GM12878 (cell line): ENCODE results near the gene UBE3D. TPM values are rescaled to one million over a fixed set of nuclear protein-coding genes. Genes with fewer than 3 reads are reported as not detected.

ENCODE experiments used
- ATAC-seq: fragments of 200-7000 bp; cut with Tn5 transposase; 3 replicates; pipeline ENCODE4 v1.9.1; 2020; ENCODE audit warnings: mild to moderate bottlenecking, moderate library complexity
- BruUV-seq: library from RNA; stranded (reverse); fragments of 400-500 nt; replicated peaks from 2 replicates; lab custom pipeline; 2021; lab: Mats Ljungman, UMichigan
- CTCF ChIA-PET: fragments of 300-600 bp; sonication (Branson Sonifier 250); formaldehyde crosslinking; extraction: SDS; loops from one replicate; lab custom pipeline; 2021; ENCODE audit warnings: inconsistent platforms; lab: Yijun Ruan, JAX
- POLR2A ChIA-PET: fragments of 350-600 bp; formaldehyde crosslinking; extraction: SDS; loops from one replicate; lab custom pipeline; 2021; ENCODE audit warnings: inconsistent platforms; lab: Charles Lee
- RAD21 ChIA-PET: fragments of 300-600 bp; sonication (Branson Sonifier 250); formaldehyde crosslinking; loops from one replicate; lab custom pipeline; 2023; ENCODE audit warnings: antibody characterized with exemption; ENCODE audit not compliant: unreplicated experiment; lab: Charles Lee
- SMC1A ChIA-PET: fragments of 300-600 bp; sonication (Branson Sonifier 250); formaldehyde crosslinking; loops from one replicate; lab custom pipeline; 2023; ENCODE audit not compliant: unreplicated experiment, uncharacterized antibody; lab: Charles Lee
- DNase-seq: peaks from one replicate; pipeline ENCODE4 v3.0.0-alpha.2; 2011; ENCODE audit warnings: low read depth, low spot score
- FAIRE-seq: peaks from 3 replicates; lab custom pipeline; 2011; peaks lifted over from hg19 to GRCh38; lab: Jason Lieb, UNC
- H2AFZ ChIP-seq: 2 replicates; pipeline ENCODE4 v1.6.0; 2011; ENCODE audit warnings: low read depth, low read length, control low read depth; ENCODE audit not compliant: control insufficient read depth
- H3K27ac ChIP-seq: 2 replicates; pipeline ENCODE4 v1.5.1; 2011; ENCODE audit warnings: control low read depth; ENCODE audit not compliant: control insufficient read depth, insufficient read depth
- H3K27me3 ChIP-seq, 2 experiments: replicated peaks in 1 of 2; 2 replicates each; pipeline versions ENCODE4 v1.6.0 to v1.6.1; 2011; ENCODE audit warnings: low read length in 1 of 2; ENCODE audit not compliant: control insufficient read depth in 2 of 2, insufficient read depth in 2 of 2
- H3K36me3 ChIP-seq, 2 experiments: 2 replicates each; pipeline ENCODE4 v1.5.1; 2011; ENCODE audit warnings: low read length in 1 of 2; ENCODE audit not compliant: control insufficient read depth in 2 of 2, insufficient read depth in 2 of 2
- H3K4me1 ChIP-seq: 2 replicates; pipeline ENCODE4 v1.6.1; 2011; ENCODE audit warnings: mild to moderate bottlenecking, low read length, moderate library complexity, mixed read lengths; ENCODE audit not compliant: control insufficient read depth, insufficient read depth
- H3K4me2 ChIP-seq: 2 replicates; pipeline ENCODE4 v1.6.0; 2011; ENCODE audit warnings: control low read depth; ENCODE audit not compliant: control insufficient read depth, insufficient read depth
- H3K4me3 ChIP-seq: fragments of 200-600 bp; sonication (generic); 2 replicates; pipeline ENCODE4 v1.5.1; 2016
- H3K79me2 ChIP-seq: 2 replicates; pipeline ENCODE4 v1.6.0; 2011; ENCODE audit warnings: low read length; ENCODE audit not compliant: control insufficient read depth, insufficient read depth
- H3K9ac ChIP-seq: 2 replicates; pipeline ENCODE4 v1.8.0; 2011; ENCODE audit warnings: low read length, control low read depth, mixed read lengths; ENCODE audit not compliant: control insufficient read depth, insufficient read depth
- H3K9me3 ChIP-seq: replicated peaks from 3 replicates; pipeline ENCODE4 v1.5.1; 2011; ENCODE audit warnings: mild to moderate bottlenecking, low read length; ENCODE audit not compliant: control insufficient read depth, insufficient read depth
- H4K20me1 ChIP-seq: 2 replicates; pipeline ENCODE4 v1.6.0; 2011; ENCODE audit not compliant: control insufficient read depth, insufficient read depth
- BACH1 ChIP-seq: fragments of 450-650 bp; IDR thresholded peaks from 2 replicates; pipeline ENCODE4 v1.6.1; 2017; ENCODE audit warnings: mild to moderate bottlenecking, borderline replicate concordance
- CHD2 ChIP-seq: IDR thresholded peaks from 2 replicates; pipeline ENCODE4 v1.6.1; 2011; ENCODE audit warnings: low read depth, low read length, improper control_type of control experiment, borderline replicate concordance
- CREB1 ChIP-seq: IDR thresholded peaks from 2 replicates; pipeline ENCODE4 v1.6.1; 2012; ENCODE audit warnings: low read depth, mild to moderate bottlenecking, inconsistent platforms
- E2F8 ChIP-seq: fragments of 450-650 bp; IDR thresholded peaks from 2 replicates; pipeline ENCODE4 v1.6.1; 2018; ENCODE audit warnings: mild to moderate bottlenecking, low read depth, moderate library complexity; ENCODE audit not compliant: partially characterized antibody
- EGR1 ChIP-seq, 2 experiments: IDR thresholded peaks; 1 replicate in 1 of 2; 2 replicates in 1 of 2; pipeline ENCODE4 v1.6.1; 2011 to 2012; ENCODE audit warnings: low read depth in 2 of 2, low read length in 2 of 2, borderline replicate concordance in 1 of 2, mild to moderate bottlenecking in 1 of 2, moderate library complexity in 1 of 2
- NR2C1 ChIP-seq: fragments of 450-650 bp; IDR thresholded peaks from 2 replicates; pipeline ENCODE4 v1.6.1; 2017; ENCODE audit warnings: antibody characterized with exemption, mild to moderate bottlenecking, moderate library complexity
- POLR2A ChIP-seq: IDR thresholded peaks from 2 replicates; pipeline ENCODE4 v1.6.1; 2011; ENCODE audit warnings: low read depth, mild to moderate bottlenecking, low read length
- WGBS: methylation state at CpG from one replicate; pipeline ENCODE4 v1.1.6; 2016; ENCODE audit warnings: low lambda C conversion rate; ENCODE audit not compliant: insufficient replicate concordance, insufficient coverage; ENCODE audit errors: missing lambda C conversion rate; 5-methylcytosine and 5-hydroxymethylcytosine counted together
- in situ Hi-C: fragments of 300-500 bp; cut with MboI; formaldehyde crosslinking; loops from 9 replicates; pipeline ENCODE4 v1.14.3; 2018; ENCODE audit warnings: mixed read lengths
- intact Hi-C: fragments of 100-400 bp; cut with micrococcal nuclease; formaldehyde crosslinking; loops from one replicate; pipeline ENCODE4 v1.14.2; 2022; ENCODE audit not compliant: unreplicated experiment
- polyA plus RNA-seq, 11 experiments: library from polyadenylated mRNA; depleted of rRNA in 4 of 11; unstranded in 6 of 11; stranded (reverse) in 5 of 11; fragments of >200 nt; fragmentation: Nextera tagmentation in 4 of 11; fragmentation: Illumina TruSeq in 1 of 11; extraction: Ambion mirVana in 4 of 11; extraction: Trizol in 1 of 11; gene quantifications; 1 replicate in 1 of 11; 2 replicates in 10 of 11; pipeline versions ENCODE4 v1.2.1 to v1.2.3, GENCODE V29; 2011 to 2016; ENCODE audit warnings: inconsistent platforms in 2 of 11, missing spikeins in 2 of 11, low read depth in 1 of 11
- total RNA-seq, 4 experiments: library from RNA; depleted of rRNA in 3 of 4; stranded (reverse); fragments of >200 nt in 3 of 4; fragmentation: Illumina TruSeq in 1 of 4; extraction: Trizol in 1 of 4; gene quantifications; 2 replicates each; pipeline versions ENCODE4 v1.2.1 to v1.2.3, GENCODE V29; 2013 to 2021

UBE3D gene
- total and polyA plus RNA-seq, 10 of the 15 experiments (the other 5 are each of a cell fraction or from before 2014, with no cell fraction given), result 4.3 to 9.0 (median 7.5) TPM

DNA sequence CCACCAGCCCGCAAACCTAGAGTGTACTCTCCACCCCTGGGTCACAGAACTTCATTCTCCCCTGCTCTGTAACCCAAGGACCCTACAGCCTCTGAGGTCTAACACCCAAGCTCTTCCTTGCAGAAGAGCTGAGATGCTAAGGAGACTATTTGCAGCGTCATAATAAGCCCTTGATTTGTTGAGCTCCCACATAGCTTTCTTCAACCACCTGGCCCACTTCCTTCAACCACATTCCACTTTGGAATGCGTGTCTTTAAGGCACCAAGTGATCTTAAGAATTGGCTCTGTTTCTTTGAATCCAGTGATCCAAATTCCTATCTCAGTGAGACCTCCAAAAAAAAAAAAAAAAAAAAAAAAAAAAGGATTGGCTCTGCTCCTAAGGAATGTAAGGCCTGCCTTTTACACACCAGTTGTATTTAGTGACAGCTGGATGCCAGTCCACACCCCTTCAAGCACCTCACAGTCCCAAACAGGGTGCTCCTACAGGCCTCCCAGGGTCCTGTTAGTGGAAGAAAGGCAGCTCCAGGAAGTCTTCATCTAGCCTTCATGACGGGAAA, 106.2 kb downstream of the UBE3D start:
- Histone ChIP-seq H3K4me3 (no peak overlapping the region), H3K4me2 (no peak overlapping the region), H3K9ac (no peak overlapping the region), H3K27me3 (no peaks in the 10 kb centered on the region), H3K36me3 (no peaks in the 10 kb centered on the region), H3K9me3 (no peaks in the 10 kb centered on the region), H4K20me1 (no peaks in the 10 kb centered on the region), H3K4me1 (peaks cover 11% of the 10 kb centered on the region), H3K79me2 (no peaks in the 10 kb centered on the region), H3K27ac (no peak overlapping the region), H2AFZ (no peak overlapping the region)
- intact Hi-C loops, result no loop called here
- ChIA-PET RAD21 (no interaction called here), CTCF (interaction anchor here (0.6 kb wide), 2 partner anchors 299 to 500 kb away, joined by 3 read pairs; no protein-coding TSS in a partner anchor), SMC1A (no interaction called here), POLR2A (no interaction called here)
- ATAC-seq (no peak), FAIRE-seq (no peak), DNase-seq (no peak)
- BruUV-seq, result no TSS peak
- WGBS, result 87% methylated on average over 4 of the region's 4 CpGs
- in situ Hi-C loops, result no loop called here
- no peak for TF ChIP-seq CHD2
- no peak for TF ChIP-seq NR2C1
- TF ChIP-seq BACH1, result no peak
- no peak for TF ChIP-seq POLR2A
- TF ChIP-seq CREB1, result no peak
- no peak for TF ChIP-seq EGR1 (IDR thresholded peaks at IDR 0.05; ENCODE audit: borderline replicate concordance in 1 of 2, low read depth in 2 of 2, low read length in 2 of 2)
- TF ChIP-seq E2F8, result no peak
